Measurements from ENCODE around the gene OR2F1. TPM values are rescaled to one million over a fixed set of nuclear protein-coding genes. Genes with fewer than 3 reads are reported as not detected.

Gene OR2F1, protein sequence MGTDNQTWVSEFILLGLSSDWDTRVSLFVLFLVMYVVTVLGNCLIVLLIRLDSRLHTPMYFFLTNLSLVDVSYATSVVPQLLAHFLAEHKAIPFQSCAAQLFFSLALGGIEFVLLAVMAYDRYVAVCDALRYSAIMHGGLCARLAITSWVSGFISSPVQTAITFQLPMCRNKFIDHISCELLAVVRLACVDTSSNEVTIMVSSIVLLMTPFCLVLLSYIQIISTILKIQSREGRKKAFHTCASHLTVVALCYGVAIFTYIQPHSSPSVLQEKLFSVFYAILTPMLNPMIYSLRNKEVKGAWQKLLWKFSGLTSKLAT
- not detected in 5 replicates for total RNA-seq (2022; extraction: Qiagen RNA extraction; ENCODE audit: low read depth)

DNA sequence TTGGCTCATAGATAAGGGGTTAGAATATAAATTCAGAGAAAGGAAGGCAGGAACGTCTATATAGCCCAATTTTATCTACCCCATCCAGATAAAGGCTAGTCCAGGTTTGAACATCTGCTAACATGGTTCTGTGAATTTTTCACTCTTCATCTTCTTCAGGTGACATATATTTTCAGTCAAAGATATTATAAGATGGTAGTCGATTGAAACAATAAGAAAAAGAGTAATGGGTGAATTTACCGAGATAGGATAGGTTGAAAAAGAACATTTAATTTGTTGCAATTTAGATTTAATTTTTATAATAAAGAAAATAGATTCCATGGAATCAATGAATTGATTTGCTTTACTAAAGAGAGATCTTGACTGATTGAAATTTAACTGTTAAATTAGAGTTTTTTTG, at the start of gene OR2F1:
OR2F1 (plus strand) TSS at position 301 of the 400 bp plus-strand sequence. CDS start 5,127 bp downstream, outside the sequence.

DNA sequence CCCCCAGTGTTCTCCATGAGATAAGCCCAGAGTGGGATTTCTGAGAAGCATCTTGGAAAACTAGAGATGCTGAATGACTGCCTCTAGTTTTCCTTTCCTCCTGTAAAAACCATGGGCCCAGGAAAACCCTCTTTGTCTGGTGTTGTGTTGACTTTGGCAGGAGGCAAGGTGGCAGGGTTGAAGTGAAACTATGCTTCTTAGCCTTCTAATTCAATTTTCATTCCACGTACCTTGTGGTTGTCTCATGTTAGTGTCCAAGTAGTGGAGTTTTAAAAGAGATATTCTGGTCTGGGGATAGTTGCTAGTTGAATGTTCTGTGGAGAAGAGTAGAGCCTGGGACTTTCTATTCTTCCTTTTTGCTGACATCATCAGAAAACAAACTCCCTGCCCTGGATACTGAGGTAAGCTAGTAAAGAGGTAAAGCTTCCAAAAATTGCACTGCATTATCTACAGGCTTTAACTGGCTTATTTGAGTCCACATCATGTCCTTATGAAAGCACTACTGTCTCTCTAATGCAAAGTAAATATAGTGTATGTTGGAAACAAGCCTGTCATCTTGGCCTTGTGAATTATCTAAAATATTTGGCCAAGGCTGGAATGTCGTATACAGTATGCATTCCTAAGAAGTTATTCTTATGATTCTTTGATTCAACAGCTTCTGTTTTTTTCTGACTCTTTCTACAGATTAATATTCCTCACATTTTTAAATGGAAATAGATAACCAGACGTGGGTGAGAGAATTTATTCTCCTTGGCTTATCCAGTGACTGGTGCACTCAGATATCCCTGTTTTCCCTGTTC, 19.9 kb upstream of the OR2F1 start, which contains the start of gene OR2F2:
OR2F2 (plus strand) TSS at position 708 of the 800 bp plus-strand sequence; CDS start at position 708, 0 bp downstream.

DNA sequence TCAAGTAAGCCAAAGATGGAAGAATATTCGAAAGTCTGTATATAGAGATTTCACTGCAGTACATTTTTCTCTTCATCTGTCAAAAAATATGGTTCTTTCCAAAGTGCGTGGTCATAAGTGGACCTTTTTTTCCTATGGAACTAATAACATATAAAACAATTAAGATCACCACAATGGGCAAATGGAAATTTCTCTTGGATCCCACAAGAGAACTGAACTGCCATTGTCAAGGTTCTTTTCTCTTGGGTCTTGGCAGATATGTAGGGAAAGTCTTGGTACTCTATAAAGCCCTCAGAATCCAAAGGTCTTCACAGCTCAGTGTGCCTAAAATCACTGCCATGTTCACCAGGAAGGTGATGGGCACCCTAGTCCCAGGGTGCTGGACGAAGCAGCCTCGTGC, 45.4 kb downstream of the OR2F1 start, which contains the start of gene OR6B1:
OR6B1 (plus strand) TSS at position 301 of the 400 bp plus-strand sequence. CDS start 3,677 bp downstream, outside the sequence.

Other genes with a start within 250 kb of the OR2F1 start
- not detected in 5 replicates for gene CTAGE6, start 197.1 kb upstream of the OR2F1 start, total RNA-seq (2022; extraction: Qiagen RNA extraction; ENCODE audit: low read depth)
- gene TCAF1, start 52.7 kb upstream of the OR2F1 start, total RNA-seq (2022; extraction: Qiagen RNA extraction; ENCODE audit: low read depth) = 12.6 to 21.0 TPM (median 16.3 TPM) in 5 replicates
- not detected in 5 replicates for gene OR2F2, start 19.6 kb upstream of the OR2F1 start, total RNA-seq (2022; extraction: Qiagen RNA extraction; ENCODE audit: low read depth)
- not detected in 5 replicates for gene OR6B1, start 45.5 kb downstream of the OR2F1 start, total RNA-seq (2022; extraction: Qiagen RNA extraction; ENCODE audit: low read depth)
- not detected in 5 replicates for gene OR2A5, start 94.1 kb downstream of the OR2F1 start, total RNA-seq (2022; extraction: Qiagen RNA extraction; ENCODE audit: low read depth)
- not detected in 5 replicates for gene OR2A25, start 115.0 kb downstream of the OR2F1 start, total RNA-seq (2022; extraction: Qiagen RNA extraction; ENCODE audit: low read depth)
- not detected in 5 replicates for gene OR2A12, start 131.4 kb downstream of the OR2F1 start, total RNA-seq (2022; extraction: Qiagen RNA extraction; ENCODE audit: low read depth)
- not detected in 5 replicates for gene OR2A2, start 154.7 kb downstream of the OR2F1 start, total RNA-seq (2022; extraction: Qiagen RNA extraction; ENCODE audit: low read depth)
- not detected in 5 replicates for gene OR2A14, start 168.3 kb downstream of the OR2F1 start, total RNA-seq (2022; extraction: Qiagen RNA extraction; ENCODE audit: low read depth)
- not detected in 5 replicates for gene CTAGE4, start 228.6 kb downstream of the OR2F1 start, total RNA-seq (2022; extraction: Qiagen RNA extraction; ENCODE audit: low read depth)
- 0.25 to 0.49 TPM (median 0.33 TPM) in 5 replicates for gene ARHGEF35, start 241.0 kb downstream of the OR2F1 start, total RNA-seq (2022; extraction: Qiagen RNA extraction; ENCODE audit: low read depth)

Data from A549 treated with GW870086 at 1 μM for 4 hours (cell line).